ENCODE data around the gene APOBEC3G. TPM values are rescaled to one million over a fixed set of nuclear protein-coding genes. Genes with fewer than 3 reads are reported as not detected.

APOBEC3G gene
- total RNA-seq, 1 experiment from 2014 or later = not detected

- Histone ChIP-seq H3K27me3 (peaks cover 20% of the 10 kb centered on the region; the same call in 1 of the 2 replicates), H3K4me1 (no peaks in the 10 kb centered on the region), H3K36me3 (no peaks in the 10 kb centered on the region), H3K27ac (no peak overlapping the region), H3K9me3 (replicated peaks) (no peaks in the 10 kb centered on the region; the same call in 1 of the 2 replicates), H3K4me3 (no peak overlapping the region)
- DNase-seq = peak; percentile 25 to 33
Measured at GRCh38 chr22:39117585-39118191, 40.6 kb downstream of the APOBEC3G start.

GRCh38 chr22:39120983-39121382 is 43.9 kb downstream of the APOBEC3G start:
- no peak overlapping the region for H3K27ac ChIP-seq
- no peaks in the 10 kb centered on the region for H3K4me1 ChIP-seq
- H3K4me3 ChIP-seq = no peak overlapping the region
- peaks cover 9% of the 10 kb centered on the region; the same call in 1 of the 2 replicates for H3K27me3 ChIP-seq
- no peaks in the 10 kb centered on the region for H3K36me3 ChIP-seq
- no peaks in the 10 kb centered on the region for H3K9me3 ChIP-seq (replicated peaks)
- DNase-seq = no peak

- peaks cover under 1% of the 10 kb centered on the region; the same call in 1 of the 2 replicates for H3K27me3 ChIP-seq
- no peak for DNase-seq
- no peaks in the 10 kb centered on the region for H3K36me3 ChIP-seq
- no peaks in the 10 kb centered on the region for H3K9me3 ChIP-seq (replicated peaks)
- no peaks in the 10 kb centered on the region for H3K4me1 ChIP-seq
- H3K4me3 ChIP-seq = no peak overlapping the region
- no peak overlapping the region for H3K27ac ChIP-seq
Measured at GRCh38 chr22:39122772-39123470, 45.8 kb downstream of the APOBEC3G start.

GRCh38 chr22:39123751-39124581 is 46.9 kb downstream of the APOBEC3G start:
- Histone ChIP-seq H3K4me3 (no peak overlapping the region), H3K36me3 (no peaks in the 10 kb centered on the region), H3K9me3 (replicated peaks) (no peaks in the 10 kb centered on the region), H3K27ac (no peak overlapping the region), H3K4me1 (no peaks in the 10 kb centered on the region), H3K27me3 (no peaks in the 10 kb centered on the region)
- no peak for DNase-seq

GRCh38 chr22:39125622-39126021 is 48.5 kb downstream of the APOBEC3G start:
- Histone ChIP-seq H3K9me3 (replicated peaks) (no peaks in the 10 kb centered on the region), H3K4me3 (no peak overlapping the region), H3K4me1 (no peaks in the 10 kb centered on the region), H3K27ac (no peak overlapping the region), H3K27me3 (no peaks in the 10 kb centered on the region), H3K36me3 (no peaks in the 10 kb centered on the region)
- DNase-seq = no peak

GRCh38 chr22:39128508-39128907 is 51.4 kb downstream of the APOBEC3G start:
- Histone ChIP-seq H3K4me1 (no peaks in the 10 kb centered on the region), H3K27ac (no peak overlapping the region), H3K27me3 (no peaks in the 10 kb centered on the region; the same call in 1 of the 2 replicates), H3K9me3 (replicated peaks) (no peaks in the 10 kb centered on the region), H3K36me3 (no peaks in the 10 kb centered on the region), H3K4me3 (no peak overlapping the region)
- DNase-seq = no peak

GRCh38 chr22:39129081-39129480 is 52.0 kb downstream of the APOBEC3G start:
- Histone ChIP-seq H3K4me1 (no peaks in the 10 kb centered on the region), H3K27me3 (no peaks in the 10 kb centered on the region; the same call in 1 of the 2 replicates), H3K4me3 (no peak overlapping the region), H3K27ac (no peak overlapping the region), H3K9me3 (replicated peaks) (no peaks in the 10 kb centered on the region), H3K36me3 (no peaks in the 10 kb centered on the region)
- no peak for DNase-seq

- Histone ChIP-seq H3K27me3 (no peaks in the 10 kb centered on the region; the same call in 1 of the 2 replicates), H3K36me3 (no peaks in the 10 kb centered on the region), H3K4me1 (no peaks in the 10 kb centered on the region), H3K27ac (no peak overlapping the region), H3K4me3 (no peak overlapping the region), H3K9me3 (replicated peaks) (no peaks in the 10 kb centered on the region)
- DNase-seq = no peak
Measured at GRCh38 chr22:39129746-39130145, 52.7 kb downstream of the APOBEC3G start.

- Histone ChIP-seq H3K27me3 (no peaks in the 10 kb centered on the region; the same call in 1 of the 2 replicates), H3K36me3 (no peaks in the 10 kb centered on the region), H3K9me3 (replicated peaks) (no peaks in the 10 kb centered on the region), H3K4me1 (no peaks in the 10 kb centered on the region), H3K4me3 (no peak overlapping the region), H3K27ac (no peak overlapping the region)
- no peak for DNase-seq
Measured at GRCh38 chr22:39130152-39130704, 53.2 kb downstream of the APOBEC3G start.

- no peak overlapping the region for H3K4me3 ChIP-seq
- no peak overlapping the region for H3K27ac ChIP-seq
- no peaks in the 10 kb centered on the region for H3K4me1 ChIP-seq
- no peaks in the 10 kb centered on the region for H3K36me3 ChIP-seq
- no peaks in the 10 kb centered on the region; the same call in none of the 2 replicates for H3K27me3 ChIP-seq
- no peak for DNase-seq
- no peaks in the 10 kb centered on the region for H3K9me3 ChIP-seq (replicated peaks)
Measured at GRCh38 chr22:39130892-39131855, 54.1 kb downstream of the APOBEC3G start.

GRCh38 chr22:39132281-39132680 is 55.2 kb downstream of the APOBEC3G start:
- H3K9me3 ChIP-seq (replicated peaks) = no peaks in the 10 kb centered on the region
- H3K27ac ChIP-seq = no peak overlapping the region
- no peak overlapping the region for H3K4me3 ChIP-seq
- DNase-seq = no peak
- H3K36me3 ChIP-seq = no peaks in the 10 kb centered on the region
- no peaks in the 10 kb centered on the region; the same call in none of the 2 replicates for H3K27me3 ChIP-seq
- no peaks in the 10 kb centered on the region for H3K4me1 ChIP-seq

GRCh38 chr22:39132871-39133524 is 55.9 kb downstream of the APOBEC3G start:
- no peak overlapping the region for H3K4me3 ChIP-seq
- H3K27me3 ChIP-seq = no peaks in the 10 kb centered on the region; the same call in none of the 2 replicates
- DNase-seq = no peak
- H3K4me1 ChIP-seq = no peaks in the 10 kb centered on the region
- no peak overlapping the region for H3K27ac ChIP-seq
- no peaks in the 10 kb centered on the region for H3K9me3 ChIP-seq (replicated peaks)
- H3K36me3 ChIP-seq = no peaks in the 10 kb centered on the region

- no peaks in the 10 kb centered on the region for H3K36me3 ChIP-seq
- H3K4me3 ChIP-seq = no peak overlapping the region
- no peaks in the 10 kb centered on the region; the same call in none of the 2 replicates for H3K27me3 ChIP-seq
- H3K4me1 ChIP-seq = no peaks in the 10 kb centered on the region
- H3K27ac ChIP-seq = no peak overlapping the region
- H3K9me3 ChIP-seq (replicated peaks) = no peaks in the 10 kb centered on the region
- DNase-seq = no peak
Measured at GRCh38 chr22:39133871-39134270, 56.8 kb downstream of the APOBEC3G start.
